Peyer's patch (tissue), 4 donors: ENCODE data around the gene IL17RA.

Experiments
- POLR2A ChIP-seq, 2 donors: fragments of 450-650 bp; IDR thresholded peaks; one replicate each; pipeline ENCODE4 v1.5.1; 2017; ENCODE audit warnings: antibody characterized with exemption in 2 of 2, mild to moderate bottlenecking in 2 of 2, moderate library complexity in 2 of 2
- TF ChIP-seq, protein P1 (sequence below), 6 experiments: fragments of 450-650 bp in 4 of 6; fragments of 200-600 bp in 2 of 6; sonication (generic) in 1 of 6; IDR thresholded peaks; one replicate each; pipeline ENCODE4 v1.5.1; 2017 to 2019; ENCODE audit warnings: antibody characterized with exemption in 6 of 6, mild to moderate bottlenecking in 3 of 6, moderate library complexity in 1 of 6

DNA sequence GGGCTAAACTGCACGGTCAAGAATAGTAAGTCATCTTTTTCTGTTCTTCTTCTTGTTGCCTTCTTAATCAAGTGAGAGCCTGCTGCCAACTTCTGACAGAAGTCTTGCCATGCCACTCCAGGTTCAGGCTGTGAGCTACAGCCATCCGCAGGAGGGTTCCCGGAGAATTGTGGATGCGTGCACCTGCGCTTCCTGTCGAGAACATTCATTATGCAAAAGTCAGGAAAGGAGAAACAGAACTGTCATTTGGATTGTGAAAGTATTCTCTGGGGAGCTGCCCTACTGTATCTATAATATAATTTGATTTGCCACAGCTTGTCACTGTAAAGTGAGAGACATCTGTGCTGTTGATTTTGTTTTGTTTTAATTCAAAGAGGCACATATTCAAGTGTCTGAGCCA lies 12.3 kb downstream of the IL17RA start:
- TF ChIP-seq, protein P1, sequence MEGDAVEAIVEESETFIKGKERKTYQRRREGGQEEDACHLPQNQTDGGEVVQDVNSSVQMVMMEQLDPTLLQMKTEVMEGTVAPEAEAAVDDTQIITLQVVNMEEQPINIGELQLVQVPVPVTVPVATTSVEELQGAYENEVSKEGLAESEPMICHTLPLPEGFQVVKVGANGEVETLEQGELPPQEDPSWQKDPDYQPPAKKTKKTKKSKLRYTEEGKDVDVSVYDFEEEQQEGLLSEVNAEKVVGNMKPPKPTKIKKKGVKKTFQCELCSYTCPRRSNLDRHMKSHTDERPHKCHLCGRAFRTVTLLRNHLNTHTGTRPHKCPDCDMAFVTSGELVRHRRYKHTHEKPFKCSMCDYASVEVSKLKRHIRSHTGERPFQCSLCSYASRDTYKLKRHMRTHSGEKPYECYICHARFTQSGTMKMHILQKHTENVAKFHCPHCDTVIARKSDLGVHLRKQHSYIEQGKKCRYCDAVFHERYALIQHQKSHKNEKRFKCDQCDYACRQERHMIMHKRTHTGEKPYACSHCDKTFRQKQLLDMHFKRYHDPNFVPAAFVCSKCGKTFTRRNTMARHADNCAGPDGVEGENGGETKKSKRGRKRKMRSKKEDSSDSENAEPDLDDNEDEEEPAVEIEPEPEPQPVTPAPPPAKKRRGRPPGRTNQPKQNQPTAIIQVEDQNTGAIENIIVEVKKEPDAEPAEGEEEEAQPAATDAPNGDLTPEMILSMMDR (IDR thresholded peaks at IDR 0.05), result no peak
- no peak for TF ChIP-seq POLR2A (IDR thresholded peaks at IDR 0.05)
